WTC11 (cell line): ENCODE data around the gene C3orf49. TPM values are rescaled to one million over a fixed set of nuclear protein-coding genes. Genes with fewer than 3 reads are reported as not detected.

Experiments used
- ATAC-seq: fragments of 200-7000 bp; cut with Tn5 transposase; 2 replicates; pipeline ENCODE4 v1.10.0; 2021; ENCODE audit warnings: mild to moderate bottlenecking, moderate library complexity
- CTCF ChIA-PET: fragments of 300-600 bp; sonication (Branson Sonifier 250); formaldehyde crosslinking; loops from one replicate; lab custom pipeline; 2021; ENCODE audit warnings: antibody characterized with exemption; lab: Charles Lee
- POLR2A ChIA-PET: fragments of 350-600 bp; sonication (Branson Sonifier 250); formaldehyde crosslinking; loops from one replicate; lab custom pipeline; 2021; ENCODE audit warnings: antibody characterized with exemption; lab: Charles Lee
- DNase-seq: peaks from one replicate; pipeline ENCODE4 v3.0.0; 2021; ENCODE audit warnings: low spot score
- H3K27ac Mint-ChIP-seq: 2 replicates; pipeline ENCODE4 v1.8.0; 2021; ENCODE audit warnings: mixed read lengths
- H3K27me3 Mint-ChIP-seq: 2 replicates; pipeline ENCODE4 v1.8.0; 2021; ENCODE audit warnings: low read depth, mild to moderate bottlenecking, moderate library complexity, mixed read lengths
- H3K36me3 Mint-ChIP-seq: 2 replicates; pipeline ENCODE4 v1.8.0; 2021; ENCODE audit warnings: mixed read lengths
- H3K4me1 Mint-ChIP-seq: 2 replicates; pipeline ENCODE4 v1.8.0; 2022; ENCODE audit warnings: mixed read lengths
- H3K4me3 Mint-ChIP-seq: 2 replicates; pipeline ENCODE4 v1.8.0; 2021; ENCODE audit warnings: mild to moderate bottlenecking, moderate library complexity, mixed read lengths
- H3K9me3 Mint-ChIP-seq: 2 replicates; pipeline ENCODE4 v1.8.0; 2021; ENCODE audit warnings: mixed read lengths
- ATF1 ChIP-seq: sonication (generic); formaldehyde crosslinking; IDR thresholded peaks from 2 replicates; pipeline ENCODE4 v1.8.1; 2023; ENCODE audit warnings: mild to moderate bottlenecking, moderate library complexity, missing genetic modification reagents
- ATF3 ChIP-seq: sonication (generic); formaldehyde crosslinking; conservative IDR thresholded peaks from 2 replicates; pipeline ENCODE4 v1.8.1; 2022; ENCODE audit warnings: mild to moderate bottlenecking, missing genetic modification reagents
- ATF6 ChIP-seq: sonication (generic); formaldehyde crosslinking; IDR thresholded peaks from 2 replicates; pipeline ENCODE4 v1.8.1; 2023; ENCODE audit warnings: mild to moderate bottlenecking, missing genetic modification reagents
- CTCF ChIP-seq: fragments of 200-600 bp; IDR thresholded peaks from 2 replicates; pipeline ENCODE4 v1.8.0; 2022; ENCODE audit warnings: antibody characterized with exemption
- JAZF1 ChIP-seq: fragments of 250-450 bp; sonication (Bioruptor Pico); IDR thresholded peaks from 2 replicates; pipeline ENCODE4 v1.9.0; 2021; ENCODE audit warnings: moderate library complexity, mild to moderate bottlenecking, inconsistent platforms
- JUN ChIP-seq: sonication (generic); formaldehyde crosslinking; IDR thresholded peaks from 2 replicates; pipeline ENCODE4 v1.8.0; 2023; ENCODE audit warnings: mild to moderate bottlenecking, missing genetic modification reagents
- MXD4 ChIP-seq: fragments of 250-450 bp; sonication (Bioruptor Pico); IDR thresholded peaks from 2 replicates; pipeline ENCODE4 v1.8.0; 2021; ENCODE audit warnings: mild to moderate bottlenecking, moderate library complexity, borderline replicate concordance
- NR2C2 ChIP-seq: sonication (generic); formaldehyde crosslinking; IDR thresholded peaks from 2 replicates; pipeline ENCODE4 v1.8.0; 2022; ENCODE audit warnings: mild to moderate bottlenecking, missing genetic modification reagents
- PRRX2 ChIP-seq: fragments of 250-450 bp; sonication (Bioruptor Pico); IDR thresholded peaks from 2 replicates; pipeline ENCODE4 v1.8.0; 2021; ENCODE audit warnings: mild to moderate bottlenecking
- SMAD4 ChIP-seq: sonication (generic); formaldehyde crosslinking; IDR thresholded peaks from 2 replicates; pipeline ENCODE4 v1.8.0; 2022; ENCODE audit warnings: mild to moderate bottlenecking, missing genetic modification reagents
- TEAD4 ChIP-seq: sonication (generic); formaldehyde crosslinking; IDR thresholded peaks from 2 replicates; pipeline ENCODE4 v1.8.0; 2022; ENCODE audit warnings: mild to moderate bottlenecking, missing genetic modification reagents
- ZNF138 ChIP-seq: sonication (generic); formaldehyde crosslinking; conservative IDR thresholded peaks from 2 replicates; pipeline ENCODE4 v1.8.1; 2022; ENCODE audit warnings: mild to moderate bottlenecking, moderate library complexity, missing genetic modification reagents
- ZNF317 ChIP-seq: sonication (generic); formaldehyde crosslinking; IDR thresholded peaks from 2 replicates; pipeline ENCODE4 v1.8.1; 2023; ENCODE audit warnings: low read depth, mild to moderate bottlenecking, moderate library complexity, missing genetic modification reagents, borderline replicate concordance
- ZNF416 ChIP-seq: fragments of 250-450 bp; sonication (Bioruptor Pico); IDR thresholded peaks from 2 replicates; pipeline ENCODE4 v1.9.0; 2021; ENCODE audit warnings: mild to moderate bottlenecking, inconsistent platforms
- total RNA-seq: library from RNA; stranded (reverse); gene quantifications from 3 replicates; pipeline ENCODE4 v1.2.3, GENCODE V29; 2021
- TF ChIP-seq, protein P1 (sequence below): sonication (generic); formaldehyde crosslinking; IDR thresholded peaks from 2 replicates; pipeline ENCODE4 v1.8.1; 2023; ENCODE audit warnings: mild to moderate bottlenecking, missing genetic modification reagents, moderate library complexity
- TF ChIP-seq, protein P2 (sequence below): sonication (generic); formaldehyde crosslinking; IDR thresholded peaks from 2 replicates; pipeline ENCODE4 v1.8.0; 2023; ENCODE audit warnings: mild to moderate bottlenecking, missing genetic modification reagents
- TF ChIP-seq, protein P3 (sequence below): sonication (generic); formaldehyde crosslinking; IDR thresholded peaks from 2 replicates; pipeline ENCODE4 v1.8.1; 2023; ENCODE audit warnings: mild to moderate bottlenecking, missing genetic modification reagents

C3orf49 gene
- total RNA-seq, 1 experiment from 2014 or later: not detected

DNA sequence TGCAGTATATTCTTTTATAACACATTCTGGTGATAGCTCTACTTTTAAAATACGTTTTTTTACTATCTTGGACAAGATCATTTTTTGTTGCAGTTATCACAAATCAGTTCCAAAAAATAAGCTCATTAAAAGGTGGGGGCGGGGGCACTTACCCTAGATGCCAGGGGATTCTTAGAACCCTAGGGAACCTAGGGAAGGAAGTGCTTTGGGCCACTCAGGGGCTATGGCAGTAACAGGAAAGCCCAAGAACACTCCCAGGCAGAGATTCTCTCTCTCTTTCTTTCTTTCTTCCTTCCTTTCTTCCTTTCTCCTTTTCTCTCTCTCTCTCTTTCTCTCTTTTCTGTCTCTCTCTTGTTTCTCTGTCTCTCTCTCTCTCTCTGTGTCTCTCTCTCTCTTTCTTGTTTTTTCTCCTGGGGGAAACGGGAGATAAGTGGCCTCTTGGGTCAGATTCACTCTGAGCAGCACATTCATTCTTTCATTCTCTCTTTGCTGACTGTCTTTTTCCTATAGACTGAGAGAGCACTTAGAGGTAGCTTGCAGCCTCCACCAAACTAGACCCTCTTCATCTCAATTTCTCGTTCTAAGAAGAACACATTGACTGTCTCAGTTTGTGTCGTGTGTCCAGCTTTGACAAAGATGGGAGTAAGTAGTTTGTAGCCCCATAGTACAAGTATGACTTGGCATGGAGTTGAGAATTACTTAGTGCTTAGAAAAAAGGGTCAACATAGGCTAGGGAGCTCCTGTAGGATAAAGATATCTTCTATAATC is 76.5 kb downstream of the C3orf49 start (continued):
- TF ChIP-seq SMAD4 (no peak), NR2C2 (CRISPR knock-in tag) (no peak)

GRCh38 chr3:63896332-63897030 is 77.4 kb downstream of the C3orf49 start:
- Mint-ChIP-seq H3K27ac (no peak overlapping the region), H3K4me3 (no peak overlapping the region), H3K36me3 (peaks cover 9% of the 10 kb centered on the region), H3K4me1 (peaks cover 19% of the 10 kb centered on the region), H3K9me3 (peaks cover 2% of the 10 kb centered on the region; the same call in 1 of the 2 replicates), H3K27me3 (no peaks in the 10 kb centered on the region)
- ATAC-seq (no peak), DNase-seq (no peak)
- POLR2A ChIA-PET: no interaction called here
- TF ChIP-seq ZNF416 (CRISPR knock-in tag) (no peak), JUN (CRISPR knock-in tag) (no peak), CTCF (no peak), MXD4 (no peak), ATF3 (no peak), ATF6 (CRISPR knock-in tag) (no peak), ATF1 (no peak), ZNF317 (CRISPR knock-in tag) (no peak), TEAD4 (CRISPR knock-in tag) (no peak), ZNF138 (no peak), PRRX2 (no peak), JAZF1 (CRISPR knock-in tag) (no peak)
- TF ChIP-seq, protein P1, sequence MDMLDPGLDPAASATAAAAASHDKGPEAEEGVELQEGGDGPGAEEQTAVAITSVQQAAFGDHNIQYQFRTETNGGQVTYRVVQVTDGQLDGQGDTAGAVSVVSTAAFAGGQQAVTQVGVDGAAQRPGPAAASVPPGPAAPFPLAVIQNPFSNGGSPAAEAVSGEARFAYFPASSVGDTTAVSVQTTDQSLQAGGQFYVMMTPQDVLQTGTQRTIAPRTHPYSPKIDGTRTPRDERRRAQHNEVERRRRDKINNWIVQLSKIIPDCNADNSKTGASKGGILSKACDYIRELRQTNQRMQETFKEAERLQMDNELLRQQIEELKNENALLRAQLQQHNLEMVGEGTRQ (CRISPR knock-in tag): no peak
- TF ChIP-seq, protein P2, sequence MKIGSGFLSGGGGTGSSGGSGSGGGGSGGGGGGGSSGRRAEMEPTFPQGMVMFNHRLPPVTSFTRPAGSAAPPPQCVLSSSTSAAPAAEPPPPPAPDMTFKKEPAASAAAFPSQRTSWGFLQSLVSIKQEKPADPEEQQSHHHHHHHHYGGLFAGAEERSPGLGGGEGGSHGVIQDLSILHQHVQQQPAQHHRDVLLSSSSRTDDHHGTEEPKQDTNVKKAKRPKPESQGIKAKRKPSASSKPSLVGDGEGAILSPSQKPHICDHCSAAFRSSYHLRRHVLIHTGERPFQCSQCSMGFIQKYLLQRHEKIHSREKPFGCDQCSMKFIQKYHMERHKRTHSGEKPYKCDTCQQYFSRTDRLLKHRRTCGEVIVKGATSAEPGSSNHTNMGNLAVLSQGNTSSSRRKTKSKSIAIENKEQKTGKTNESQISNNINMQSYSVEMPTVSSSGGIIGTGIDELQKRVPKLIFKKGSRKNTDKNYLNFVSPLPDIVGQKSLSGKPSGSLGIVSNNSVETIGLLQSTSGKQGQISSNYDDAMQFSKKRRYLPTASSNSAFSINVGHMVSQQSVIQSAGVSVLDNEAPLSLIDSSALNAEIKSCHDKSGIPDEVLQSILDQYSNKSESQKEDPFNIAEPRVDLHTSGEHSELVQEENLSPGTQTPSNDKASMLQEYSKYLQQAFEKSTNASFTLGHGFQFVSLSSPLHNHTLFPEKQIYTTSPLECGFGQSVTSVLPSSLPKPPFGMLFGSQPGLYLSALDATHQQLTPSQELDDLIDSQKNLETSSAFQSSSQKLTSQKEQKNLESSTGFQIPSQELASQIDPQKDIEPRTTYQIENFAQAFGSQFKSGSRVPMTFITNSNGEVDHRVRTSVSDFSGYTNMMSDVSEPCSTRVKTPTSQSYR (CRISPR knock-in tag): no peak
- TF ChIP-seq, protein P3, sequence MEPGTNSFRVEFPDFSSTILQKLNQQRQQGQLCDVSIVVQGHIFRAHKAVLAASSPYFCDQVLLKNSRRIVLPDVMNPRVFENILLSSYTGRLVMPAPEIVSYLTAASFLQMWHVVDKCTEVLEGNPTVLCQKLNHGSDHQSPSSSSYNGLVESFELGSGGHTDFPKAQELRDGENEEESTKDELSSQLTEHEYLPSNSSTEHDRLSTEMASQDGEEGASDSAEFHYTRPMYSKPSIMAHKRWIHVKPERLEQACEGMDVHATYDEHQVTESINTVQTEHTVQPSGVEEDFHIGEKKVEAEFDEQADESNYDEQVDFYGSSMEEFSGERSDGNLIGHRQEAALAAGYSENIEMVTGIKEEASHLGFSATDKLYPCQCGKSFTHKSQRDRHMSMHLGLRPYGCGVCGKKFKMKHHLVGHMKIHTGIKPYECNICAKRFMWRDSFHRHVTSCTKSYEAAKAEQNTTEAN (CRISPR knock-in tag): no peak
- CTCF ChIA-PET: interaction anchor here (1.6 kb wide), 1 partner anchor 11 kb away, joined by 5 read pairs; no protein-coding TSS in a partner anchor

Other genes starting within 250 kb of the C3orf49 start
- not detected in 3 replicates for gene SNTN, start 166.6 kb upstream of the C3orf49 start, total RNA-seq
- gene THOC7, start 44.5 kb downstream of the C3orf49 start, total RNA-seq: 53.0 to 59.4 TPM (median 58.4 TPM) in 3 replicates
- 9.3 to 11.7 TPM (median 11.7 TPM) in 3 replicates for gene ATXN7, start 44.6 kb downstream of the C3orf49 start, total RNA-seq
- gene SCAANT1, start 93.1 kb downstream of the C3orf49 start, total RNA-seq: 1.3 TPM in 1 of 3 replicates, not detected in the others
- gene PSMD6, start 204.2 kb downstream of the C3orf49 start, total RNA-seq: 89.8 to 105 TPM (median 92.0 TPM) in 3 replicates